Progenitor cell of endocrine pancreas (in vitro differentiated cells): ENCODE data around the gene HAGHL. TPM values are rescaled to one million over a fixed set of nuclear protein-coding genes. Genes with fewer than 3 reads are reported as not detected.

ENCODE experiments used
- DNase-seq: peaks from one replicate; pipeline ENCODE4 v3.0.0; 2021; ENCODE audit warnings: low spot score; ENCODE audit not compliant: unreplicated experiment
- H3K27ac Mint-ChIP-seq: 2 replicates; pipeline ENCODE4 v1.8.0; 2021; ENCODE audit warnings: mild to moderate bottlenecking, moderate library complexity, mixed read lengths
- H3K27me3 Mint-ChIP-seq: 2 replicates; pipeline ENCODE4 v1.8.0; 2021; ENCODE audit warnings: mixed read lengths
- H3K36me3 Mint-ChIP-seq: 2 replicates; pipeline ENCODE4 v1.8.0; 2022; ENCODE audit warnings: mixed read lengths; ENCODE audit not compliant: insufficient read depth
- H3K4me1 Mint-ChIP-seq: 2 replicates; pipeline ENCODE4 v1.8.0; 2021; ENCODE audit warnings: low read depth, mixed read lengths
- H3K4me3 Mint-ChIP-seq: 2 replicates; pipeline ENCODE4 v1.8.0; 2021; ENCODE audit warnings: low read depth, mild to moderate bottlenecking, moderate library complexity, mixed read lengths
- H3K9me3 Mint-ChIP-seq: 2 replicates; pipeline ENCODE4 v1.8.0; 2021; ENCODE audit warnings: low read depth, mixed read lengths
- total RNA-seq: library from RNA; stranded (reverse); gene quantifications from 2 replicates; pipeline ENCODE4 v1.2.1, GENCODE V29; 2021
- TF ChIP-seq, protein P1 (sequence below): fragments of 200-600 bp; sonication (generic); IDR thresholded peaks from one replicate; pipeline ENCODE4 v1.5.0; 2021; ENCODE audit warnings: antibody characterized with exemption, mild to moderate bottlenecking; ENCODE audit not compliant: unreplicated experiment

The HAGHL gene
- total RNA-seq, 1 donor from 2014 or later, result 8.1 TPM

DNA sequence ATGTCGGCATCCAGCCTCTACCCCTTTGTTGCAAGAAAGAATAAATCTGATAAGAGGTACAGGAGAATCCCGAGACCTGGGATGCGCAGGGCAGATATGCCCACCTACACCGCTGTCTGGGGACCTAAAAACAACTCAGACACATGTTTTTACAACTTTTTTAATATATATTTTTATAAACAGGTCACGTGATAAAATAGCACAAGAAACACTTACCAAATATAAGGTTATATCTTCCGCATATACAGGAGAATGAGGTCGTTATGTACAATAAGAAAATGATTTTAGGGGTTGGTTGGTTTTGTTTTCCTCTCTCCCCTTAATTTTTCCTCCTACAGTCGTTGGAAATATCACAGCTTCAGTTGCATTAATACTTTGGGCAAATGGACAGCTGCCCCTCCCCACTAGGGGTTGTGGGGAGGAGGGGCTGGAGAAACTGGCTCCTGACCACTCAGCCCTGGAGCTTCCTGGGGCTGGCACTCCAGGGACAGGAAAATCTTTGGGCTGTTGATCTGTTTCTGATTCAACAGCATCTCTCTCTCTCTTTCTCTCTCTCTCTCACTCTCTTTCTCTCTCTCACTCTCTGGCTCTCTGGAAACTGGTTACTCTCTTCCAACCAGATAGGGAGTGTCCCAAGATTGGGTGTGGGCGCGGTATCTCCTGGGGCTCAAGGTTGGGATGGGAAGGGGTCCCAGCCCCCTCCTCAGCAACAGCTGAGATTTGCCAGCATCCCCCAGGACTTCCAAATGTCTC, 34.4 kb upstream of the HAGHL start:
- no peaks in the 10 kb centered on the region for H3K9me3 Mint-ChIP-seq
- no peaks in the 10 kb centered on the region for H3K36me3 Mint-ChIP-seq
- no peak overlapping the region for H3K4me3 Mint-ChIP-seq
- H3K27ac Mint-ChIP-seq, result no peak overlapping the region
- DNase-seq, result no peak
- H3K27me3 Mint-ChIP-seq, result peaks cover 41% of the 10 kb centered on the region
- TF ChIP-seq, protein P1, sequence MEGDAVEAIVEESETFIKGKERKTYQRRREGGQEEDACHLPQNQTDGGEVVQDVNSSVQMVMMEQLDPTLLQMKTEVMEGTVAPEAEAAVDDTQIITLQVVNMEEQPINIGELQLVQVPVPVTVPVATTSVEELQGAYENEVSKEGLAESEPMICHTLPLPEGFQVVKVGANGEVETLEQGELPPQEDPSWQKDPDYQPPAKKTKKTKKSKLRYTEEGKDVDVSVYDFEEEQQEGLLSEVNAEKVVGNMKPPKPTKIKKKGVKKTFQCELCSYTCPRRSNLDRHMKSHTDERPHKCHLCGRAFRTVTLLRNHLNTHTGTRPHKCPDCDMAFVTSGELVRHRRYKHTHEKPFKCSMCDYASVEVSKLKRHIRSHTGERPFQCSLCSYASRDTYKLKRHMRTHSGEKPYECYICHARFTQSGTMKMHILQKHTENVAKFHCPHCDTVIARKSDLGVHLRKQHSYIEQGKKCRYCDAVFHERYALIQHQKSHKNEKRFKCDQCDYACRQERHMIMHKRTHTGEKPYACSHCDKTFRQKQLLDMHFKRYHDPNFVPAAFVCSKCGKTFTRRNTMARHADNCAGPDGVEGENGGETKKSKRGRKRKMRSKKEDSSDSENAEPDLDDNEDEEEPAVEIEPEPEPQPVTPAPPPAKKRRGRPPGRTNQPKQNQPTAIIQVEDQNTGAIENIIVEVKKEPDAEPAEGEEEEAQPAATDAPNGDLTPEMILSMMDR, result no peak
- peaks cover 5% of the 10 kb centered on the region for H3K4me1 Mint-ChIP-seq

DNA sequence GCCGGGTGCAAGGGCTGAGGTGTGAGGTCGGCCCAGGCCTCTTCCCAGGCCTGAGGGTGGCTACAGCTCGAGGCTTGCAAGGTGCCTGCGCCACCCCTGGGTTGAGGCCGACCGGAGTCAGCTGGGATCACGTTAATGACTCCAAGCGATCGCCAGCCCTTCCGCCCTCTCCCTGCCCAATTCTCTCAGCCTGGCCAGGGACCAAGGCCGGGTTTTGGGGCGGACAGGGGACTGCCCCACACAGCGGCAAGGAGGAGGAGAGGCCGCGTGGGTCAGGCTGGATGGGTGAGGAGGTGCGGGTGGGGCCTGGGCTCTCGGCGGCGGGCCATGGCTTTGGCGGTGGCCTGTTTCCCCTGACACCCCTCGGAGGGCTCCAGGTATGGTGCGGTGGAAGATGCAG, 33.5 kb upstream of the HAGHL start:
- H3K36me3 Mint-ChIP-seq, result no peaks in the 10 kb centered on the region
- H3K4me3 Mint-ChIP-seq, result no peak overlapping the region
- DNase-seq, result no peak
- H3K27me3 Mint-ChIP-seq, result peaks cover 49% of the 10 kb centered on the region
- H3K27ac Mint-ChIP-seq, result no peak overlapping the region
- no peaks in the 10 kb centered on the region for H3K9me3 Mint-ChIP-seq
- H3K4me1 Mint-ChIP-seq, result peaks cover 5% of the 10 kb centered on the region
- TF ChIP-seq, protein P1, result no peak

DNA sequence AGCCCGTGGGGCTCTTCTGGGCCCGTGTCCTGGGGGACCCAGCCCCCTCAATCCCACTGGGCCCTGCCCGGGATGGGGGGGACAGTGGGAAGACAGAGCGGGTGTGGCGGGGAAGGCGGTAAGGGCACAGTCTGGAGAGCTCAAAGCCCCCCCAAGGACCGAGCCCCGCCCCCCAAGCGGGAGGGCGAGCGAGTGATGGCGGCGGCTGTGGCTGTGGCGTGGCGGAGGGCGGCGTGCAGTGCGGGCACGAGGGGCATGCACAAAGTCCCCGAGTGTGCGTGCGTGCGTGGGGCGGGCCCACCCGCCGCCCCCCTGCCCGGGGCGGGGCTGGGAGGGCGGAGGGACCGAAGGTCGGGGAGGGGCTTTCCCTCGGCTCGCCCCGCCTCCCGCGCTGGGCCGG, 33.1 kb upstream of the HAGHL start:
- Mint-ChIP-seq H3K36me3 (no peaks in the 10 kb centered on the region), H3K4me3 (no peak overlapping the region), H3K9me3 (no peaks in the 10 kb centered on the region), H3K27me3 (peaks cover 50% of the 10 kb centered on the region), H3K27ac (no peak overlapping the region), H3K4me1 (peaks cover 5% of the 10 kb centered on the region)
- no peak for DNase-seq
- TF ChIP-seq, protein P1, result no peak

DNA sequence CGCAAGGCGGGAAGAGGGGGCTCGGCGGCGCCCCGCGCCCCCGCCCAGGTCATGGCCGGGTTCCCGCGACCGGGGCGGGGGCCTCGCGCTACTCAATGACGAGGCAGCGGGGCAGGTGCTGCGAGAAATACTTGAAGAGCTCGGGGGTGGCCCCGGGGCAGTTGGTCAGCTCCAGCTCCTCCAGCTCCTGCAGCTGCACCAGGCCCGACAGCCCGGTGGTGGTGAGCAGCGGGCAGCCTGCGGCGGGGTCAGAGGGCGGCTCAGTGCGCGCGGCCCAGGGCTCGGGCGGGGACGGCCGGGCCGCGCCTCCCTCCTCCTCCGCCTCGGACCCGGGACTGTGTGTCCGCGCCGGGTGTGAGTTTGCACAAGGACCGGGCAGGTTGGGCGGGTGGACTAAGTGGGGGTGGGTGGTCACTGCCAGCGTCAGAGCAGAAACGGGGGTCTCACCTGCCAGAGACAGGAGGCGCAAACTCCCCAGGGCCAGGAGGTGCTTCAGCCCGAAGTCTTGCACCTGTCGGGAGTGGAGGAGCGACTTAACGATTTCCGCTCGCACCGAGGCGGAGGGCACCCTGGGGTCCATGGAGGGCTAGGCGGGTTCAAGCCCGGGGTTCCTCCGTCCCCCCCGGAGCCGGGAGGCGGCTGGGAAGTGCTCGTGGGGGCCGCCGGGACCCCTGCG, 32.6 kb upstream of the HAGHL start:
- H3K27me3 Mint-ChIP-seq, result peaks cover 54% of the 10 kb centered on the region
- H3K4me1 Mint-ChIP-seq, result peaks cover 4% of the 10 kb centered on the region
- DNase-seq, result no peak
- H3K27ac Mint-ChIP-seq, result no peak overlapping the region
- H3K9me3 Mint-ChIP-seq, result no peaks in the 10 kb centered on the region
- no peak overlapping the region for H3K4me3 Mint-ChIP-seq
- TF ChIP-seq, protein P1, result no peak
- no peaks in the 10 kb centered on the region for H3K36me3 Mint-ChIP-seq

DNA sequence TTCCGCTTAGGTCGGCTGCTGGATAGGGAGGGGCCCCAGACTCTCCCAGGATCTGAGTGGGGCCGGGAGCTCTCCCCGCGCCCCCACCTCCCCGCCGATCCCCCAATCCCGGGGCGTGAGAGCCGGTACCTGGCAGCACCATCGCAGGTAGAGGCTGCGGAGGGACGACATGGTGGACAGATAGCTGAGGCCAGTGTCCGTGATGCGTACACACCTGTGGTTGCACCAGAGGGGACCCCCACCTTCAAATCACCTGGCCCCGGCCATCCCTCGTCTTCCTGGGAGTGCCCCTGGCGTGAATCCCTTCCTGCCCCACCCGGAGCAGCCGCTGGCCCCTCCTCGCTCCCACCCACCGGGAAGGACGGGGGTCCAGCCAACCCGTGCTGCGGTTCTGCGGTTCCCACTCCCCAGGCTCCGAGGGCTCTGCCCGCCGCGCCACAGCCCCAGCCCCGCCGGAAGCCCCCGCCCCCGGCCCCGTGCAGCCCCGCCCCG, 32.0 kb upstream of the HAGHL start:
- H3K4me1 Mint-ChIP-seq, result no peaks in the 10 kb centered on the region
- H3K36me3 Mint-ChIP-seq, result no peaks in the 10 kb centered on the region
- TF ChIP-seq, protein P1, result no peak
- no peak for DNase-seq
- no peaks in the 10 kb centered on the region for H3K9me3 Mint-ChIP-seq
- no peak overlapping the region for H3K4me3 Mint-ChIP-seq
- H3K27ac Mint-ChIP-seq, result no peak overlapping the region
- H3K27me3 Mint-ChIP-seq, result peaks cover 59% of the 10 kb centered on the region
